Measurements from ENCODE around the gene CCL26. TPM values are rescaled to one million over a fixed set of nuclear protein-coding genes. Genes with fewer than 3 reads are reported as not detected.
A peak's percentile ranks its signal among the peaks of the same experiment; 100 is the strongest.

Gene CCL26
- total and polyA plus RNA-seq, 10 of the 15 experiments (the other 5 are each of a cell fraction or from before 2014, with no cell fraction given), result not detected

GRCh38 chr7:75740846-75741497 is 31.0 kb downstream of the CCL26 start:
- H3K36me3 ChIP-seq (ENCODE audit: control insufficient read depth in 2 of 2, insufficient read depth in 2 of 2, low read length in 1 of 2), result no peaks in the 10 kb centered on the region
- no peaks in the 10 kb centered on the region for H4K20me1 ChIP-seq (ENCODE audit: control insufficient read depth, insufficient read depth)
- peak overlapping the region; percentile 69; the same call in 1 of the 2 replicates for H3K4me2 ChIP-seq (ENCODE audit: control insufficient read depth, insufficient read depth)
- H2AFZ ChIP-seq (ENCODE audit: control insufficient read depth, low read depth, low read length), result peak overlapping the region; percentile 51
- ChIA-PET POLR2A (interaction anchor here (0.6 to 0.7 kb wide), 2 partner anchors 13 to 17 kb away, joined by 3 read pairs; no protein-coding TSS in a partner anchor), SMC1A (ENCODE audit: uncharacterized antibody, unreplicated experiment) (interaction anchor here (0.6 to 2.3 kb wide), 7 partner anchors 16 to 211 kb away, joined by 3 to 6 read pairs (median 3); no protein-coding TSS in a partner anchor), CTCF (interaction anchor here (1.1 to 1.5 kb wide), 3 partner anchors 11 to 16 kb away, joined by 3 to 4 read pairs (median 3); no protein-coding TSS in a partner anchor), RAD21 (ENCODE audit: unreplicated experiment) (interaction anchor here (1.3 to 2.7 kb wide), 6 partner anchors 13 to 78 kb away, joined by 4 to 10 read pairs (median 5); no protein-coding TSS in a partner anchor)
- H3K4me1 ChIP-seq (ENCODE audit: control insufficient read depth, insufficient read depth, low read length), result peaks cover 18% of the 10 kb centered on the region
- no peaks in the 10 kb centered on the region for H3K9me3 ChIP-seq (replicated peaks; ENCODE audit: control insufficient read depth, insufficient read depth, low read length)
- H3K27ac ChIP-seq (ENCODE audit: control insufficient read depth, insufficient read depth), result peak overlapping the region; percentile 13; the same call in 1 of the 2 replicates
- no peaks in the 10 kb centered on the region for H3K79me2 ChIP-seq (ENCODE audit: control insufficient read depth, insufficient read depth, low read length)
- no peak overlapping the region for H3K9ac ChIP-seq (ENCODE audit: control insufficient read depth, insufficient read depth, low read length)
- DNase-seq (ENCODE audit: low read depth, low spot score), result peak; percentile 80
- WGBS (ENCODE audit: insufficient coverage, insufficient replicate concordance, low lambda C conversion rate, missing lambda C conversion rate), result 3% methylated on average over 13 of the region's 13 CpGs
- ATAC-seq, result no peak; the same call in 2 of the 3 replicates
- peak; percentile 49 for FAIRE-seq
- no peaks in the 10 kb centered on the region for H3K27me3 ChIP-seq (replicated peaks in 1 of 2; ENCODE audit: control insufficient read depth in 2 of 2, insufficient read depth in 2 of 2, low read length in 1 of 2)
- in situ Hi-C loops (cut with MboI), result no loop called here
- no TSS peak for BruUV-seq (replicated peaks)
- 0 out of 2 replicates have a peak overlapping the region, but pooled peaks have one; percentile 21 for H3K4me3 ChIP-seq
- intact Hi-C loops (cut with micrococcal nuclease; ENCODE audit: unreplicated experiment), result no loop called here
- TF ChIP-seq, protein P1, sequence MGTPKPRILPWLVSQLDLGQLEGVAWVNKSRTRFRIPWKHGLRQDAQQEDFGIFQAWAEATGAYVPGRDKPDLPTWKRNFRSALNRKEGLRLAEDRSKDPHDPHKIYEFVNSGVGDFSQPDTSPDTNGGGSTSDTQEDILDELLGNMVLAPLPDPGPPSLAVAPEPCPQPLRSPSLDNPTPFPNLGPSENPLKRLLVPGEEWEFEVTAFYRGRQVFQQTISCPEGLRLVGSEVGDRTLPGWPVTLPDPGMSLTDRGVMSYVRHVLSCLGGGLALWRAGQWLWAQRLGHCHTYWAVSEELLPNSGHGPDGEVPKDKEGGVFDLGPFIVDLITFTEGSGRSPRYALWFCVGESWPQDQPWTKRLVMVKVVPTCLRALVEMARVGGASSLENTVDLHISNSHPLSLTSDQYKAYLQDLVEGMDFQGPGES (IDR thresholded peaks at IDR 0.05), result no peak
- TF ChIP-seq, protein P2, sequence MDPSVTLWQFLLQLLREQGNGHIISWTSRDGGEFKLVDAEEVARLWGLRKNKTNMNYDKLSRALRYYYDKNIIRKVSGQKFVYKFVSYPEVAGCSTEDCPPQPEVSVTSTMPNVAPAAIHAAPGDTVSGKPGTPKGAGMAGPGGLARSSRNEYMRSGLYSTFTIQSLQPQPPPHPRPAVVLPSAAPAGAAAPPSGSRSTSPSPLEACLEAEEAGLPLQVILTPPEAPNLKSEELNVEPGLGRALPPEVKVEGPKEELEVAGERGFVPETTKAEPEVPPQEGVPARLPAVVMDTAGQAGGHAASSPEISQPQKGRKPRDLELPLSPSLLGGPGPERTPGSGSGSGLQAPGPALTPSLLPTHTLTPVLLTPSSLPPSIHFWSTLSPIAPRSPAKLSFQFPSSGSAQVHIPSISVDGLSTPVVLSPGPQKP (IDR thresholded peaks at IDR 0.05; ENCODE audit: low read depth, low read length), result no peak
- TF ChIP-seq BACH1 (IDR thresholded peaks at IDR 0.05; ENCODE audit: borderline replicate concordance) (no peak), RAD21 (IDR thresholded peaks at IDR 0.05; ENCODE audit: insufficient read depth, low read depth, low read length) (no peak), JUND (IDR thresholded peaks at IDR 0.05; ENCODE audit: low read depth, low read length) (no peak), IRF4 (IDR thresholded peaks at IDR 0.05; ENCODE audit: low read depth, low read length) (0 out of 2 replicates have a peak, but pooled peaks have one; percentile 33), ATF3 (IDR thresholded peaks at IDR 0.05; ENCODE audit: borderline replicate concordance, extremely low read depth, low read depth, low read length) (no peak), MEF2A (IDR thresholded peaks at IDR 0.05; ENCODE audit: insufficient read depth, low read depth, low read length) (no peak), KLF5 (IDR thresholded peaks at IDR 0.05; ENCODE audit: partially characterized antibody) (no peak)
- TF ChIP-seq, protein P3, sequence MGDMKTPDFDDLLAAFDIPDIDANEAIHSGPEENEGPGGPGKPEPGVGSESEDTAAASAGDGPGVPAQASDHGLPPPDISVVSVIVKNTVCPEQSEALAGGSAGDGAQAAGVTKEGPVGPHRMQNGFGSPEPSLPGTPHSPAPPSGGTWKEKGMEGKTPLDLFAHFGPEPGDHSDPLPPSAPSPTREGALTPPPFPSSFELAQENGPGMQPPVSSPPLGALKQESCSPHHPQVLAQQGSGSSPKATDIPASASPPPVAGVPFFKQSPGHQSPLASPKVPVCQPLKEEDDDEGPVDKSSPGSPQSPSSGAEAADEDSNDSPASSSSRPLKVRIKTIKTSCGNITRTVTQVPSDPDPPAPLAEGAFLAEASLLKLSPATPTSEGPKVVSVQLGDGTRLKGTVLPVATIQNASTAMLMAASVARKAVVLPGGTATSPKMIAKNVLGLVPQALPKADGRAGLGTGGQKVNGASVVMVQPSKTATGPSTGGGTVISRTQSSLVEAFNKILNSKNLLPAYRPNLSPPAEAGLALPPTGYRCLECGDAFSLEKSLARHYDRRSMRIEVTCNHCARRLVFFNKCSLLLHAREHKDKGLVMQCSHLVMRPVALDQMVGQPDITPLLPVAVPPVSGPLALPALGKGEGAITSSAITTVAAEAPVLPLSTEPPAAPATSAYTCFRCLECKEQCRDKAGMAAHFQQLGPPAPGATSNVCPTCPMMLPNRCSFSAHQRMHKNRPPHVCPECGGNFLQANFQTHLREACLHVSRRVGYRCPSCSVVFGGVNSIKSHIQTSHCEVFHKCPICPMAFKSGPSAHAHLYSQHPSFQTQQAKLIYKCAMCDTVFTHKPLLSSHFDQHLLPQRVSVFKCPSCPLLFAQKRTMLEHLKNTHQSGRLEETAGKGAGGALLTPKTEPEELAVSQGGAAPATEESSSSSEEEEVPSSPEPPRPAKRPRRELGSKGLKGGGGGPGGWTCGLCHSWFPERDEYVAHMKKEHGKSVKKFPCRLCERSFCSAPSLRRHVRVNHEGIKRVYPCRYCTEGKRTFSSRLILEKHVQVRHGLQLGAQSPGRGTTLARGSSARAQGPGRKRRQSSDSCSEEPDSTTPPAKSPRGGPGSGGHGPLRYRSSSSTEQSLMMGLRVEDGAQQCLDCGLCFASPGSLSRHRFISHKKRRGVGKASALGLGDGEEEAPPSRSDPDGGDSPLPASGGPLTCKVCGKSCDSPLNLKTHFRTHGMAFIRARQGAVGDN (IDR thresholded peaks at IDR 0.05), result no peak
- TF ChIP-seq, protein P4, sequence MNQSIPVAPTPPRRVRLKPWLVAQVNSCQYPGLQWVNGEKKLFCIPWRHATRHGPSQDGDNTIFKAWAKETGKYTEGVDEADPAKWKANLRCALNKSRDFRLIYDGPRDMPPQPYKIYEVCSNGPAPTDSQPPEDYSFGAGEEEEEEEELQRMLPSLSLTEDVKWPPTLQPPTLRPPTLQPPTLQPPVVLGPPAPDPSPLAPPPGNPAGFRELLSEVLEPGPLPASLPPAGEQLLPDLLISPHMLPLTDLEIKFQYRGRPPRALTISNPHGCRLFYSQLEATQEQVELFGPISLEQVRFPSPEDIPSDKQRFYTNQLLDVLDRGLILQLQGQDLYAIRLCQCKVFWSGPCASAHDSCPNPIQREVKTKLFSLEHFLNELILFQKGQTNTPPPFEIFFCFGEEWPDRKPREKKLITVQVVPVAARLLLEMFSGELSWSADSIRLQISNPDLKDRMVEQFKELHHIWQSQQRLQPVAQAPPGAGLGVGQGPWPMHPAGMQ (IDR thresholded peaks at IDR 0.05; ENCODE audit: borderline replicate concordance), result no peak
- TF ChIP-seq, protein P5, sequence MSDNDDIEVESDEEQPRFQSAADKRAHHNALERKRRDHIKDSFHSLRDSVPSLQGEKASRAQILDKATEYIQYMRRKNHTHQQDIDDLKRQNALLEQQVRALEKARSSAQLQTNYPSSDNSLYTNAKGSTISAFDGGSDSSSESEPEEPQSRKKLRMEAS (IDR thresholded peaks at IDR 0.05; ENCODE audit: low read depth, low read length), result no peak

Measured in GM12878 (cell line).